HL-60 (cell line): ENCODE measurements around the gene ZNF594.
"Not testable (repeated sequence)": the region's sequence is repeated elsewhere in the genome, so short reads cannot be mapped to it uniquely, and the experiment has no call there.

Experiments
- CTCF ChIP-seq: IDR thresholded peaks from one replicate; pipeline ENCODE4 v1.5.1; 2011; ENCODE audit warnings: low read length, control low read depth, inconsistent platforms; ENCODE audit not compliant: insufficient read depth
- GABPA ChIP-seq: IDR thresholded peaks from 2 replicates; pipeline ENCODE4 v1.6.1; 2012; ENCODE audit warnings: low read depth

GRCh38 chr17:5132503-5133225 lies 59.0 kb downstream of the ZNF594 start:
- not testable (repeated sequence) for TF ChIP-seq GABPA, CTCF
